GM23338 (cell line): Measurements from ENCODE around the gene PDSS2.

Experiments used
- CTCF ChIP-seq, 2 experiments: fragments of 200-600 bp in 1 of 2; sonication (generic) in 1 of 2; conservative IDR thresholded peaks; 2 replicates each; pipeline versions ENCODE4 v1.5.1 to v1.6.1; 2016 to 2017; ENCODE audit warnings: antibody characterized with exemption in 2 of 2, low read depth in 2 of 2, mild to moderate bottlenecking in 2 of 2, moderate library complexity in 1 of 2
- EZH2 ChIP-seq: fragments of 200-600 bp; sonication (generic); IDR thresholded peaks from one replicate; pipeline ENCODE4 v1.8.0; 2017; ENCODE audit warnings: antibody characterized with exemption, mild to moderate bottlenecking, low read depth; ENCODE audit not compliant: unreplicated experiment
- EZH2phosphoT487 ChIP-seq: fragments of 200-600 bp; sonication (generic); IDR thresholded peaks from one replicate; pipeline ENCODE4 v1.8.1; 2018; ENCODE audit warnings: antibody characterized with exemption; ENCODE audit not compliant: unreplicated experiment
- JUNB ChIP-seq: IDR thresholded peaks from one replicate; pipeline ENCODE4 v1.6.1; 2016; ENCODE audit warnings: antibody characterized with exemption; ENCODE audit not compliant: unreplicated experiment
- NANOG ChIP-seq: IDR thresholded peaks from 2 replicates; pipeline ENCODE4 v1.6.1; 2016; ENCODE audit warnings: antibody characterized with exemption, borderline replicate concordance
- POLR2AphosphoS5 ChIP-seq: IDR thresholded peaks from 2 replicates; pipeline ENCODE4 v1.6.1; 2016; ENCODE audit warnings: antibody characterized with exemption, low read depth
- REST ChIP-seq: IDR thresholded peaks from one replicate; pipeline ENCODE4 v1.6.1; 2018; ENCODE audit warnings: antibody characterized with exemption; ENCODE audit not compliant: unreplicated experiment
- STAT1 ChIP-seq: IDR thresholded peaks from one replicate; pipeline ENCODE4 v1.6.1; 2016; ENCODE audit warnings: antibody characterized with exemption; ENCODE audit not compliant: unreplicated experiment
- ZNF114 ChIP-seq: fragments of 250-450 bp; sonication (Bioruptor Pico); IDR thresholded peaks from 2 replicates; pipeline ENCODE4 v1.5.0; 2020; ENCODE audit warnings: mild to moderate bottlenecking, moderate library complexity
- ZNF331 ChIP-seq: fragments of 250-450 bp; sonication (Bioruptor Pico); IDR thresholded peaks from 2 replicates; pipeline ENCODE4 v1.5.0; 2020; ENCODE audit warnings: low read depth, mild to moderate bottlenecking, moderate library complexity
- ZNF462 ChIP-seq: fragments of 250-450 bp; sonication (Bioruptor Pico); IDR thresholded peaks from 2 replicates; pipeline ENCODE4 v1.5.0; 2020; ENCODE audit warnings: mild to moderate bottlenecking, moderate library complexity

DNA sequence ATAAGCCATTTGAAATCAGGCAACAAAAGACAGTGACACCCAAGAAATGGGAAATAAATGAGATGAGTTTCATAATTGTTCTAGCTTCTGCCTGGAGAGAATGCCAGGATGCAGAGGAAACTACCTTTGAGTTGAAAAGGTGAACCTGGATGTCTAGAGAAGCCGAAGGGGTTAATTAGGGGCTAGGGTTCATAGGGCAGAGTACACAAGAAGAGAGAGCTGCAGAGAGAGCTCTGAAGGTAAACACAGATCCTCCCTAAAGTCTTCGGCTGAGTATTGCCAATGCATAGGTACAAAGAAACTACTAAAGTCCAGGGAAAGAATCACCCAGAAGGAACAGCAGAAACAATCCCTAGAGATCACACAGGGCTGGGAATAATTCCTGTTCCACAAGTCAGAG is 224.4 kb downstream of the PDSS2 start:
- TF ChIP-seq CTCF (conservative IDR thresholded peaks at IDR 0.05; ENCODE audit: low read depth in 2 of 2) (no peak), ZNF462 (CRISPR knock-in tag) (no peak), POLR2AphosphoS5 (no peak), REST (no peak), JUNB (no peak), EZH2 (no peak), NANOG (no peak), ZNF331 (no peak), STAT1 (no peak), EZH2phosphoT487 (no peak), ZNF114 (CRISPR knock-in tag) (no peak)
